Trophoblast cell (in vitro differentiated cells and primary cell): Measurements from ENCODE around the gene ZFP30.

Experiments
- DNase-seq, 2 donors: peaks; one replicate each; pipeline ENCODE4 v3.0.0-alpha.2; 2016
- H2AFZ ChIP-seq: 2 replicates; pipeline ENCODE4 v1.6.1; 2013; ENCODE audit warnings: low read length, moderate library complexity, mild to moderate bottlenecking; ENCODE audit not compliant: insufficient read depth, poor library complexity
- H2AK5ac ChIP-seq: 2 replicates; pipeline ENCODE4 v1.6.1; 2013; ENCODE audit warnings: mild to moderate bottlenecking, low read length
- H2BK120ac ChIP-seq: 2 replicates; pipeline ENCODE4 v1.6.1; 2013; ENCODE audit warnings: low read length, mild to moderate bottlenecking, moderate library complexity; ENCODE audit not compliant: insufficient read depth, poor library complexity
- H2BK12ac ChIP-seq: 2 replicates; pipeline ENCODE4 v1.6.1; 2013; ENCODE audit warnings: mild to moderate bottlenecking, low read length, moderate library complexity
- H2BK5ac ChIP-seq: 2 replicates; pipeline ENCODE4 v1.6.1; 2013; ENCODE audit warnings: low read length, low read depth, moderate library complexity, mild to moderate bottlenecking; ENCODE audit not compliant: poor library complexity
- H3K14ac ChIP-seq: 2 replicates; pipeline ENCODE4 v1.6.1; 2013; ENCODE audit warnings: mild to moderate bottlenecking, low read length
- H3K18ac ChIP-seq: 2 replicates; pipeline ENCODE4 v1.6.1; 2013; ENCODE audit warnings: mild to moderate bottlenecking, low read length
- H3K23ac ChIP-seq: 2 replicates; pipeline ENCODE4 v1.6.1; 2013; ENCODE audit warnings: low read length
- H3K27ac ChIP-seq: 2 replicates; pipeline ENCODE4 v1.5.1; 2013; ENCODE audit warnings: low read depth, mild to moderate bottlenecking, inconsistent platforms, low read length, moderate library complexity
- H3K27me3 ChIP-seq: 2 replicates; pipeline ENCODE4 v1.6.1; 2013; ENCODE audit warnings: inconsistent platforms, mild to moderate bottlenecking, low read length, moderate library complexity; ENCODE audit not compliant: insufficient read depth
- H3K36me3 ChIP-seq, 2 experiments: 1 replicate in 1 of 2; 2 replicates in 1 of 2; pipeline ENCODE4 v1.6.1; 2013; ENCODE audit warnings: low read length in 2 of 2, mild to moderate bottlenecking in 2 of 2, moderate library complexity in 1 of 2; ENCODE audit not compliant: insufficient read depth in 2 of 2, control insufficient read depth in 1 of 2
- H3K4ac ChIP-seq: 2 replicates; pipeline ENCODE4 v1.6.1; 2013; ENCODE audit warnings: low read depth, mild to moderate bottlenecking, low read length, moderate library complexity
- H3K4me1 ChIP-seq, 2 experiments: 1 replicate in 1 of 2; 2 replicates in 1 of 2; pipeline ENCODE4 v1.6.1; 2013; ENCODE audit warnings: low read length in 2 of 2, mild to moderate bottlenecking in 2 of 2, moderate library complexity in 1 of 2; ENCODE audit not compliant: insufficient read depth in 2 of 2, control insufficient read depth in 1 of 2
- H3K4me2 ChIP-seq: 2 replicates; pipeline ENCODE4 v1.6.1; 2013; ENCODE audit warnings: inconsistent platforms, mild to moderate bottlenecking, low read length, moderate library complexity
- H3K4me3 ChIP-seq: 2 replicates; pipeline ENCODE4 v1.5.1; 2013; ENCODE audit warnings: mild to moderate bottlenecking, low read depth, low read length, inconsistent platforms
- H3K79me1 ChIP-seq: one replicate; pipeline ENCODE4 v1.6.1; 2013; ENCODE audit warnings: low read length
- H3K79me2 ChIP-seq: 2 replicates; pipeline ENCODE4 v1.6.1; 2013; ENCODE audit warnings: low read length, mild to moderate bottlenecking; ENCODE audit not compliant: control insufficient read depth, insufficient read depth, poor library complexity
- H3K9ac ChIP-seq: 2 replicates; pipeline ENCODE4 v1.6.1; 2013; ENCODE audit warnings: mild to moderate bottlenecking, low read length
- H3K9me3 ChIP-seq: 2 replicates; pipeline ENCODE4 v1.6.1; 2013; ENCODE audit warnings: low read depth, mild to moderate bottlenecking, control low read depth, inconsistent platforms, low read length; ENCODE audit not compliant: insufficient read depth
- H4K12ac ChIP-seq: 2 replicates; pipeline ENCODE4 v1.6.1; 2013; ENCODE audit warnings: low read depth, mild to moderate bottlenecking, low read length, moderate library complexity
- H4K8ac ChIP-seq: 2 replicates; pipeline ENCODE4 v1.6.1; 2013; ENCODE audit warnings: low read depth, mild to moderate bottlenecking, low read length, moderate library complexity
- H4K91ac ChIP-seq: one replicate; pipeline ENCODE4 v1.6.1; 2013; ENCODE audit warnings: low read depth, mild to moderate bottlenecking, low read length, moderate library complexity
- WGBS: extraction: QIAGEN DNeasy Blood & Tissue Kit; methylation state at CpG from one replicate; pipeline ENCODE4 v1.1.7; 2013; ENCODE audit warnings: missing lambda C conversion rate; ENCODE audit not compliant: insufficient read length, insufficient coverage; ENCODE audit errors: extremely low coverage; 5-methylcytosine and 5-hydroxymethylcytosine counted together

ZFP30 gene

GRCh38 chr19:37583340-37583739 lies 71.9 kb downstream of the ZFP30 start:
- no peak overlapping the region for H2AK5ac ChIP-seq
- H3K4me3 ChIP-seq, result no peak overlapping the region
- H4K12ac ChIP-seq, result no peak overlapping the region
- no peak overlapping the region for H3K14ac ChIP-seq
- no peak overlapping the region for H4K8ac ChIP-seq
- no peaks in the 10 kb centered on the region for H3K4me1 ChIP-seq
- H3K27me3 ChIP-seq, result no peaks in the 10 kb centered on the region
- H3K4me2 ChIP-seq, result no peak overlapping the region
- WGBS, result no CpG with 5 or more reads among the region's 2 CpGs
- H3K4ac ChIP-seq, result no peak overlapping the region
- no peak for DNase-seq
- peaks cover 11% of the 10 kb centered on the region for H3K9me3 ChIP-seq
- no peak overlapping the region for H2BK5ac ChIP-seq
- H3K9ac ChIP-seq, result no peak overlapping the region
- no peak overlapping the region for H2BK12ac ChIP-seq
- H4K91ac ChIP-seq, result no peak overlapping the region
- no peak overlapping the region for H2BK120ac ChIP-seq
- peaks cover 8 to 11% of the 10 kb centered on the region in 2 experiments for H3K36me3 ChIP-seq
- no peak overlapping the region for H3K18ac ChIP-seq
- no peaks in the 10 kb centered on the region for H3K79me1 ChIP-seq
- no peak overlapping the region for H2AFZ ChIP-seq
- no peak overlapping the region for H3K27ac ChIP-seq
- no peak overlapping the region for H3K23ac ChIP-seq
- H3K79me2 ChIP-seq, result no peaks in the 10 kb centered on the region

GRCh38 chr19:37572203-37572602 lies 83.1 kb downstream of the ZFP30 start:
- H3K9me3 ChIP-seq, result peaks cover 7% of the 10 kb centered on the region
- H2AK5ac ChIP-seq, result no peak overlapping the region
- no peak overlapping the region for H4K8ac ChIP-seq
- H2AFZ ChIP-seq, result no peak overlapping the region
- H3K14ac ChIP-seq, result no peak overlapping the region
- H4K91ac ChIP-seq, result no peak overlapping the region
- no peak overlapping the region for H3K27ac ChIP-seq
- no peak overlapping the region for H3K18ac ChIP-seq
- no peak overlapping the region for H2BK120ac ChIP-seq
- H3K36me3 ChIP-seq, result peaks cover 4 to 7% of the 10 kb centered on the region in 2 experiments
- no peak overlapping the region for H3K4ac ChIP-seq
- no peaks in the 10 kb centered on the region for H3K27me3 ChIP-seq
- H3K23ac ChIP-seq, result no peak overlapping the region
- no peaks in the 10 kb centered on the region for H3K79me1 ChIP-seq
- no peak overlapping the region for H2BK5ac ChIP-seq
- no peak overlapping the region for H4K12ac ChIP-seq
- no peak overlapping the region for H3K4me2 ChIP-seq
- DNase-seq, result peak in 1 of 2 donors; percentile 84
- H3K79me2 ChIP-seq, result no peaks in the 10 kb centered on the region
- H3K9ac ChIP-seq, result no peak overlapping the region
- no peak overlapping the region for H3K4me3 ChIP-seq
- no peak overlapping the region for H2BK12ac ChIP-seq
- H3K4me1 ChIP-seq, result no peaks in the 10 kb centered on the region

GRCh38 chr19:37565370-37565669 lies 89.9 kb downstream of the ZFP30 start:
- no peak overlapping the region for H2AK5ac ChIP-seq
- no peak overlapping the region for H3K4me3 ChIP-seq
- H3K36me3 ChIP-seq, result peaks cover 4% of the 10 kb centered on the region in 2 experiments
- no peak overlapping the region for H2BK120ac ChIP-seq
- no peak overlapping the region for H2BK5ac ChIP-seq
- H4K8ac ChIP-seq, result no peak overlapping the region
- H3K14ac ChIP-seq, result no peak overlapping the region
- H3K23ac ChIP-seq, result no peak overlapping the region
- H3K27me3 ChIP-seq, result no peaks in the 10 kb centered on the region
- H3K4me2 ChIP-seq, result no peak overlapping the region
- H3K9ac ChIP-seq, result no peak overlapping the region
- no peaks in the 10 kb centered on the region for H3K4me1 ChIP-seq
- H3K27ac ChIP-seq, result no peak overlapping the region
- H2AFZ ChIP-seq, result no peak overlapping the region
- no peak overlapping the region for H3K4ac ChIP-seq
- H4K12ac ChIP-seq, result no peak overlapping the region
- no peak for DNase-seq
- H4K91ac ChIP-seq, result no peak overlapping the region
- H2BK12ac ChIP-seq, result no peak overlapping the region
- peaks cover 6% of the 10 kb centered on the region for H3K9me3 ChIP-seq
- H3K79me2 ChIP-seq, result no peaks in the 10 kb centered on the region
- H3K18ac ChIP-seq, result no peak overlapping the region
- no peaks in the 10 kb centered on the region for H3K79me1 ChIP-seq

GRCh38 chr19:37564624-37565369 lies 90.5 kb downstream of the ZFP30 start:
- H3K4ac ChIP-seq, result no peak overlapping the region
- H2AFZ ChIP-seq, result no peak overlapping the region
- H3K79me1 ChIP-seq, result no peaks in the 10 kb centered on the region
- DNase-seq, result no peak
- no peaks in the 10 kb centered on the region for H3K27me3 ChIP-seq
- WGBS, result no CpG with 5 or more reads among the region's 7 CpGs
- H4K8ac ChIP-seq, result no peak overlapping the region
- peaks cover 6% of the 10 kb centered on the region for H3K9me3 ChIP-seq
- no peak overlapping the region for H2BK120ac ChIP-seq
- H3K27ac ChIP-seq, result no peak overlapping the region
- H3K4me3 ChIP-seq, result no peak overlapping the region
- no peak overlapping the region for H4K91ac ChIP-seq
- no peak overlapping the region for H2BK12ac ChIP-seq
- H3K9ac ChIP-seq, result no peak overlapping the region
- H3K4me2 ChIP-seq, result no peak overlapping the region
- H3K4me1 ChIP-seq, result no peaks in the 10 kb centered on the region
- H3K18ac ChIP-seq, result no peak overlapping the region
- peaks cover 3 to 4% of the 10 kb centered on the region in 2 experiments for H3K36me3 ChIP-seq
- H4K12ac ChIP-seq, result no peak overlapping the region
- H3K14ac ChIP-seq, result no peak overlapping the region
- H2AK5ac ChIP-seq, result no peak overlapping the region
- no peak overlapping the region for H2BK5ac ChIP-seq
- H3K79me2 ChIP-seq, result no peaks in the 10 kb centered on the region
- H3K23ac ChIP-seq, result no peak overlapping the region
